Ammon's horn (tissue), 1 donor: ENCODE measurements around the gene MRPL34.
"Not testable (repeated sequence)": the region's sequence is repeated elsewhere in the genome, so short reads cannot be mapped to it uniquely, and the experiment has no call there.

Source experiments
- DNase-seq: peaks from one replicate; pipeline ENCODE4 v3.0.0-alpha.2; 2016; ENCODE audit warnings: low spot score

The MRPL34 gene

DNA sequence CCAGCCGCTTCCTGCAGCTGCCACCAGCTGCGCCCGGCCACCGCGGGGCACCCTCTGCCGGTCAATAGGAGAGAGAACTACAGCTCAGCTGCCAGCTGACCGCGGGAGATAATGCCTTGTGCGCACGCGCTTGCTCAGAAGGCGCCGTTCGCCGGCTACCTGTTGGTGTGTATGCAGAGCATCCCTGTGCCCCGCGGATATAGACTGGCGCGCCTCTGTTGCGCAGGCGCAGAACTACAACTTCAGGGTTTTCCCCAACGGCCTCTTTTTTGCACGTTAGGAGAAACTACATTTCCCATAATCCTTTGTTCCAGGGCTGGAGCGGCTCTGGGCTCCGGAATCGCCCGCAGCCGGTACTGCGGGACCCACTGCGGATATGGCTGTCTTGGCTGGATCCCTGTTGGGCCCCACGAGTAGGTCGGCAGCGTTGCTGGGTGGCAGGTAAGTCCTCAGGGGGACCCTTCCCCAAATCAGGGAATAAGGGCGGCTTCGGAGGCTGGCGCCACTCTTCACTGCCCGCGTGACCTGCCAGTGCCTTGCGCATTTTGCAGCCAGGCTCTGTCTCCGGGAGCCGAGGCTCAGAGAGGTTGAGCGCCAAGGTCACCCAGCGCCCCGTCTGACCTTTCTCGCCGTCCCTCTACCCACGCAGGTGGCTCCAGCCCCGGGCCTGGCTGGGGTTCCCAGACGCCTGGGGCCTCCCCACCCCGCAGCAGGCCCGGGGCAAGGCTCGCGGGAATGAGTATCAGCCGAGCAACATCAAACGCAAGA is at the start of gene MRPL34:
Gene MRPL34 (plus strand): TSS at position 356 of the 768 bp plus-strand sequence. CDS start 21 bp downstream, at position 377.
- DNase-seq, result peak; percentile 97

DNA sequence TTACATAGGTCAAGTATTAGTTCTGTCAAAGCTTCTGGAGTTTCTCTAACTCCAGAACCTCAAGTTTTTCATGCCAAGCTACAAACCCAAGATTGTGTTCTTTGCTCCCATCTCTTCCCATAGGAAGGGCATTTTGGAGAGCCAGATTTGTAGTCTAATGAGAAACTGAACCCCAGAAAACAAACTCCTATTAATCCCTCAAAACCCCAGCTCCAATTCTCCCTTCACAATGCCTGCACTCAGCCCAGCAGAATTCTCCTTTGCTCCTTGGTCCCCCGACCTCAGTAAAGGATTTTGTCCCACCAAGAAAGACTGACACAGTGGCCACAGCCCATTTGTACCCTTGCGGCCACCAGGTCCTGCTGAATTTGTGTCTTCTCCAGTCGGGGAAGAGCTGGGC is 49.5 kb upstream of the MRPL34 start:
- no peak for DNase-seq

GRCh38 chr19:17259118-17259780 is 46.4 kb upstream of the MRPL34 start:
- DNase-seq, result no peak

- DNase-seq, result no peak
Measured at GRCh38 chr19:17259934-17260333, 45.7 kb upstream of the MRPL34 start.

DNA sequence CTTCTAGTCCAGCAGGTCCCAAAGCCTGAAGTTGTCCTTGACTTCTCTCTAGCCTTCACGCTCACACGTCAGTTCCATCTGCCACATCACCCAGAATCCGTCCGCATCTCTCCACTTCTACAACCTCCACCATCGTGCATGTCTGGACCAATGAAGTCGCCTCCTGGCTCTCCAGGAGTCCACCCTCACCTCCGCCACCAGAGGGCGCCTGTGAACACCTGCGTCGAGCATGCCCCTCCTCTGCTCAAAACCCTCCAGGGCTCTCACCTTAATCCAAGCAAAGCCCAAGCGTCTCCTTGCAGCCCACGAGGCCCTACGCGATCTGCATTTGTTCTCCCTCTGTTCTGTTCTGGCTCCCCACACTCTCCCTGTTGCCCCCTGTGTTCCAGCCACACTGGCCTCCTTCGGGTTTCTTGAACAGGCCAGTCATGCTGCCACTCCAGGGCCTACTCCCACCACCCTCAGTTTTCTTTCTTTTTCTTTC is 44.8 kb upstream of the MRPL34 start:
- peak; percentile 70 for DNase-seq

GRCh38 chr19:17262557-17262956 is 43.1 kb upstream of the MRPL34 start:
- no peak for DNase-seq

GRCh38 chr19:17263712-17264640 is 41.7 kb upstream of the MRPL34 start:
- DNase-seq, result no peak

DNA sequence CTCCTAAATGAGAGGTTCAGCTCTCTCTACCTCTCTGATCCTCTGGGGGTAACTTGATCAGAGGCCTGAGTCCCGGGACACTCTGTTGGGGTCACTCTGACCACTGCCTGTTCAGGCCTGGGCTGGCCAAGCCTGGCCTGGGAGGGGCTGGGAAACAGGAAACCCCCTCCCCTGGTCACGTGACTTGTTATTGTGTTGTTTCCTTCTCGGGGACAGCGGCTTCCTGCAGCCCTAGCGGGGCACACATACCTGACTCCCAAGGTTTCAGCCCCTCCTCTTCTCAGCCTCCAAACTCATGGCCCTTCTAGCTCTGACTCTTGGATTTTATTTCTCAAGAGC is 41.1 kb upstream of the MRPL34 start, which contains the start of gene USHBP1:
Gene USHBP1 (minus strand): TSS at position 105 of the 339 bp plus-strand sequence. CDS start 446 bp downstream, outside the sequence.
- no peak for DNase-seq

- no peak for DNase-seq
Measured at GRCh38 chr19:17266026-17266425, 39.6 kb upstream of the MRPL34 start.

GRCh38 chr19:17266589-17266974 is 39.1 kb upstream of the MRPL34 start:
- DNase-seq, result no peak

DNA sequence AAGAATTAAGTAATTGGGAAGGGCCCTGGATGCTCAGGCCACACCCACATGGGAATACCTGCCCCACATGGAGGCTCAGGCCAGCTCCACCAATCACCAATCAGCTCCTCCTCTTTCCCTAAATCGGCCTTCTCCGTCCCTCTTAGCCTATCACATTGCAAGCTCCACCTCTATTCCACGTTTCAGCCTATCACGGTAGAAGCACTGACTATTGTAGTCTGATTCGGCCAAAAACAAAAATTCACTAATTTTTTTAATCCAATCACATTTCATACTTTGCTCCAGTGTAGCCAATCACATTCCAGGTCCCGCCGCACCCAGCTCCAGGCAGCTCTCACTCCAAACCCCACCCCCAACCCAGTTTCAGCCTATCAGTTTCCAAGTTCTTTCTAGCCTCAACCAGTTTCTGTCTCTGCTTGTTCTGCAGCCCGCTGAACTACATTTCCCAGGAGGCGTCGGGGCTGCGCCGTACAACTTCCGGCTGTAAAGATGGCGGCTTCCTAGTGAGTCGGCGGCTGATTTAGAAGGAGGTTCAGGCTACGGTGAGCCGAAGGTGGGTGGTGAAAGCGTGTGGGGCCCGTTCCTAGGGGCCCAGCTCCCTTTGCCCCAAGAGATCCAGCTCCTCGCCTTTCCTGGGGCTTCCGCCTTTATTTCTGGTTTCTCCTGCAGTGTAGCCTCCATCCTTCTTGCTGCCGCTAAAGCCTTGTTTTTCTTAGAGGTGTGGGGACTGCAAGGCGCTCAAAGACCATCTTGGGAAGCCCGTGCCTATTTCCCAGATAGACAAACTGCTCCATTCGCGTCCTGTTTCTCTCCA is 38.5 kb upstream of the MRPL34 start, which contains the start of gene BABAM1:
Gene BABAM1 (plus strand): TSS at position 469 of the 814 bp plus-strand sequence. CDS start 1,364 bp downstream, outside the sequence.
- peak; percentile 99 for DNase-seq

- DNase-seq, result no peak
Measured at GRCh38 chr19:17268754-17269153, 36.9 kb upstream of the MRPL34 start.

DNA sequence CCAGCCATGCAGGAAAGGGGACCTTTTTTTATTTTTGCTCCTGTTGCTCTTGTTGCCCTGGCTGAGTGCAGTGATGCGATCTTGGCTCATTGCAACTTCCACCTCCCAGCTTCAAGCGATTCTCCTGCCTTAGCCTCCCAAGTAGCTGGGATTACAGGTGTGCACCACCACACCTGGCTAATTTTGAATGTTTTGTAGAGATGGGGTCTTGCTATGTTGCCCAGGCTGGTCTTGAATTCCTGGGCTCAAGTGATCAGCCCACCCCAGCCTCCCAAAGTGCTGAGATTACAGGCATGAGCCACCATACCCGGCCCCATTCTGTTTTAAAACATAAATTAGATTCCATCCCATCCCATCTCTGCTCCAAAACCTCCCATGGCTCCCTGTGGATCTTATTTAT is 30.8 kb upstream of the MRPL34 start:
- DNase-seq, result not testable (repeated sequence)

DNA sequence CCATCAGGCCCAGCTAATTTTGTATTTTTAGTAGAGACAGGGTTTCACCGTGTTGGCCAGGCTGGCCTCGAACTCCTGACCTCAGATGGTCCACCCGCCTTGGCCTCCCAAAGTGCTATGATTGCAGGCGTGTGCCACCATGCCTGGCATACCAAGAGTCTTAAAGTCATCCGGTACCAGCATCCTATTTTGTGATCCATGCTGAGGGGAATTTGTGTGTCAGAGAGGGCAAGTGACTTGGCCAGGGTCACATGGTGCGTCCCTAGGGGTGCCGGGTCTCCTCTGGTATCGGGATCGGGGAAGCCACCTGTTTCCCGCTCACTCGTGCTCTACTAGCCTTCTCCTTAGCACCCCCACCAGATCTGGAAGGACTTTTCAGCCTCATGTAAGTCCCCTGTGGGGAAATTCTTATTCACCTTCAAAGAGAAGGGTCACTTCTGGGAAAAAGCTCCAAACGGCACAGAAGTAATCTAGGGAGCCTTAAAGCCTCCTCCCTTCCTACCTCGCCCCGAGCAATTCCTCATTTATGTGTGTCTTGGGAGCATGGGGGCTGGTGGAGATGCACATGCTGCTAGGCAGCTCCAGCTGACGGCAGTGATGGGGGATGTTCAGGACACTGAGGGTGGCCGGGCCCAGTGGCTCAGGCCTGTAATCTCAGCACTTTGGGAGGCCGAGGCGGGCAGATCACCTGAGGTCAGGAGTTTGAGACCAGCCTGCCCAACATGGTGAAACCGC is 30.1 kb upstream of the MRPL34 start:
- no peak for DNase-seq

GRCh38 chr19:17279436-17279835 is 26.2 kb upstream of the MRPL34 start:
- no peak for DNase-seq

- DNase-seq, result no peak
Measured at GRCh38 chr19:17281391-17282304, 24.0 kb upstream of the MRPL34 start, which contains the start of gene ANKLE1. Gene ANKLE1 (plus strand): TSS chr19:17281901. CDS start chr19:17281921, 20 bp downstream.

DNA sequence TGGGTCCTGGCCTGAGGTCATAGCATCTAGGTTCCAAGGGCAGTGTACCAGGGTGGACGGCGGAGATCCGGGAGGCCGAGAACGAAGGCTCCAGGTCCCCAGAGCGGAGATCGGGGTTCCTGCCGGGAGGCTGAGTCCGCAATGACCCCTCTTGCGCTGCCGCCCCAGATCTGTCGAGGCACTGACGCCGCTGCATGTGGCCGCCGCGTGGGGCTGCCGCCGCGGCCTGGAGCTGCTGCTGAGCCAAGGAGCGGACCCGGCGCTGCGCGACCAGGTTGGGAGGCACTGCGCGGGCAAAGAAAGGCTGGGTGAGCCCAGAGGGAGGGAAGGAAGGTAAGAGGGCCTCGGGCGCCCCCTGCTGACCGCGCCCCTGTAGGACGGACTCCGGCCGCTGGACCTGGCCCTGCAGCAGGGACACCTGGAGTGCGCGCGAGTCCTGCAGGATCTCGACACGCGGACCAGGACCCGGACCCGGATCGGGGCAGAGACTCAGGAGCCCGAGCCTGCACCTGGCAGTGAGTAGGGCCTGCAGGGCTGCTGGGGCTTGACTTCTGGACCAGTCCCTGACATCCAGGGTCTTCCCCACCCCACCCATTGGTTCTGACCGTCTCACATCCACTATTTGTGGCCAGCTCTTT is 23.1 kb upstream of the MRPL34 start:
- peak; percentile 78 for DNase-seq

DNA sequence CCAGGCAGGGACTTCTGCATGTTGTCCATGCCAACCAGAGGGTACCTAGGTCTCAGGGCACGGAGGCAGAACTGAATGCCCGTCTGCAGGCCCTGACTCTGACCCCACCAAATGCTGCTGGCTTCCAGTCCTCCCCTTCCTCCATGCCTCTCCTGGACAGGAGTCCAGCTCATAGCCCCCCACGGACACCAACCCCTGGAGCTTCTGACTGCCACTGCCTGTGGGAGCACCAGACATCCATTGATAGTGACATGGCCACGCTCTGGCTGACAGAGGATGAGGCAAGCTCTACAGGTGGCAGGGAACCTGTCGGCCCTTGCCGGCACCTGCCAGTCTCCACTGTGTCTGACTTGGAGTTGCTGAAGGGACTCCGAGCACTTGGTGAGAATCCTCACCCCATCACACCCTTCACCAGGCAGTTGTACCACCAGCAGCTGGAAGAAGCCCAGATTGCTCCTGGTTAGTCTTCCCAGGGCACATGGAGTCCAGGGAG is 22.1 kb upstream of the MRPL34 start:
- DNase-seq, result no peak
